Activated T-helper 1 cell treated with anti-CD3 and anti-CD28 coated beads, Interleukin-12 subunit alpha, Interleukin-12 subunit beta, Interleukin-2, Interleukin-4 antibody, amounts not matched to agents 30 ng/mL and 10 ng/mL and 1 ng/mL, durations not matched to agents 14 hours and 24 hours and 36 hours (primary cell): Measurements from ENCODE around the gene VWDE. TPM values are rescaled to one million over a fixed set of nuclear protein-coding genes. Genes with fewer than 3 reads are reported as not detected.
"Not testable (repeated sequence)": the region's sequence is repeated elsewhere in the genome, so short reads cannot be mapped to it uniquely, and the experiment has no call there.

Source experiments
- DNase-seq: peaks from one replicate; pipeline ENCODE4 v3.0.0; 2021; ENCODE audit warnings: low spot score
- H3K27ac Mint-ChIP-seq: one replicate; pipeline ENCODE4 v1.8.0; 2021; ENCODE audit warnings: mild to moderate bottlenecking, mixed read lengths
- H3K27me3 Mint-ChIP-seq: one replicate; pipeline ENCODE4 v1.8.0; 2022; ENCODE audit warnings: mild to moderate bottlenecking, moderate library complexity, mixed read lengths; ENCODE audit not compliant: insufficient read depth
- H3K36me3 Mint-ChIP-seq: one replicate; pipeline ENCODE4 v1.8.0; 2021; ENCODE audit warnings: low read depth, mixed read lengths
- H3K4me1 Mint-ChIP-seq: one replicate; pipeline ENCODE4 v1.8.0; 2021; ENCODE audit warnings: low read depth, mixed read lengths
- H3K4me3 Mint-ChIP-seq: one replicate; pipeline ENCODE4 v1.8.0; 2021; ENCODE audit warnings: mild to moderate bottlenecking, moderate library complexity, mixed read lengths
- H3K9me3 Mint-ChIP-seq: one replicate; pipeline ENCODE4 v1.8.0; 2021; ENCODE audit warnings: mixed read lengths
- intact Hi-C: fragments of 100-400 bp; cut with micrococcal nuclease; formaldehyde crosslinking; loops from one replicate; pipeline ENCODE4 v1.15.1; 2024
- total RNA-seq: library from RNA; stranded (reverse); gene quantifications from 2 replicates; pipeline ENCODE4 v1.2.3, GENCODE V29; 2022

VWDE gene
- total RNA-seq, result 1.6 and 1.7 TPM in 2 replicates

GRCh38 chr7:12403287-12404181 is at the start of gene VWDE:
Gene VWDE, minus strand, starts transcription at chr7:12403865. Its CDS starts 149 bp downstream, at chr7:12403716.
- Mint-ChIP-seq H3K4me3 (peak within 1 kb of the TSS; percentile 88), H3K27ac (peak within 1 kb of the TSS; percentile 69), H3K9me3 (peaks cover 6% of the 10 kb centered on the region), H3K36me3 (no peaks in the 10 kb centered on the region), H3K27me3 (peaks cover 25% of the 10 kb centered on the region), H3K4me1 (peaks cover 27% of the 10 kb centered on the region)
- intact Hi-C loops, result loop anchor here (2.0 kb wide), 3 partner anchors 15 to 193 kb away; partner anchors contain the start of gene TMEM106B
- peak; percentile 55 for DNase-seq

GRCh38 chr7:12453136-12453535 is 49.5 kb upstream of the VWDE start:
- H3K4me3 Mint-ChIP-seq, H3K36me3 Mint-ChIP-seq, H3K27me3 Mint-ChIP-seq, H3K9me3 Mint-ChIP-seq, H3K4me1 Mint-ChIP-seq, DNase-seq, intact Hi-C loops, H3K27ac Mint-ChIP-seq: not testable (repeated sequence)

GRCh38 chr7:12450615-12451014 is 47.0 kb upstream of the VWDE start:
- no peak overlapping the region for H3K27ac Mint-ChIP-seq
- H3K36me3 Mint-ChIP-seq, result no peaks in the 10 kb centered on the region
- intact Hi-C loops, result no loop called here
- no peaks in the 10 kb centered on the region for H3K4me1 Mint-ChIP-seq
- no peaks in the 10 kb centered on the region for H3K9me3 Mint-ChIP-seq
- peaks cover 7% of the 10 kb centered on the region for H3K27me3 Mint-ChIP-seq
- no peak for DNase-seq
- no peak overlapping the region for H3K4me3 Mint-ChIP-seq

- H3K9me3 Mint-ChIP-seq, result no peaks in the 10 kb centered on the region
- no peak overlapping the region for H3K4me3 Mint-ChIP-seq
- H3K36me3 Mint-ChIP-seq, result no peaks in the 10 kb centered on the region
- no peaks in the 10 kb centered on the region for H3K4me1 Mint-ChIP-seq
- H3K27ac Mint-ChIP-seq, result no peak overlapping the region
- no peak for DNase-seq
- H3K27me3 Mint-ChIP-seq, result peaks cover 9% of the 10 kb centered on the region
- intact Hi-C loops, result no loop called here
These were observed 41.1 kb upstream of the VWDE start for GRCh38 chr7:12444785-12445184.

GRCh38 chr7:12440229-12440628 is 36.6 kb upstream of the VWDE start:
- no peak for DNase-seq
- intact Hi-C loops, result no loop called here
- H3K4me3 Mint-ChIP-seq, result no peak overlapping the region
- H3K27ac Mint-ChIP-seq, result no peak overlapping the region
- H3K9me3 Mint-ChIP-seq, result no peaks in the 10 kb centered on the region
- H3K36me3 Mint-ChIP-seq, result no peaks in the 10 kb centered on the region
- H3K4me1 Mint-ChIP-seq, result no peaks in the 10 kb centered on the region
- H3K27me3 Mint-ChIP-seq, result peaks cover 5% of the 10 kb centered on the region

- H3K27me3 Mint-ChIP-seq, result peaks cover 5% of the 10 kb centered on the region
- DNase-seq, result no peak
- intact Hi-C loops, result no loop called here
- H3K27ac Mint-ChIP-seq, result no peak overlapping the region
- H3K9me3 Mint-ChIP-seq, result no peaks in the 10 kb centered on the region
- H3K4me1 Mint-ChIP-seq, result no peaks in the 10 kb centered on the region
- no peaks in the 10 kb centered on the region for H3K36me3 Mint-ChIP-seq
- H3K4me3 Mint-ChIP-seq, result no peak overlapping the region
These were observed 33.4 kb upstream of the VWDE start for GRCh38 chr7:12436896-12437535.

GRCh38 chr7:12436126-12436525 is 32.5 kb upstream of the VWDE start:
- Mint-ChIP-seq H3K4me3 (no peak overlapping the region), H3K9me3 (no peaks in the 10 kb centered on the region), H3K36me3 (no peaks in the 10 kb centered on the region), H3K4me1 (no peaks in the 10 kb centered on the region), H3K27me3 (peaks cover 5% of the 10 kb centered on the region), H3K27ac (no peak overlapping the region)
- intact Hi-C loops, result no loop called here
- no peak for DNase-seq

GRCh38 chr7:12434012-12434642 is 30.5 kb upstream of the VWDE start:
- H3K9me3 Mint-ChIP-seq, result no peaks in the 10 kb centered on the region
- H3K27me3 Mint-ChIP-seq, result peaks cover 2% of the 10 kb centered on the region
- no peaks in the 10 kb centered on the region for H3K4me1 Mint-ChIP-seq
- no peak for DNase-seq
- intact Hi-C loops, result loop anchor here (1.0 kb wide), 1 partner anchor 56 kb away; no protein-coding TSS in a partner anchor
- no peaks in the 10 kb centered on the region for H3K36me3 Mint-ChIP-seq
- H3K27ac Mint-ChIP-seq, result no peak overlapping the region
- H3K4me3 Mint-ChIP-seq, result no peak overlapping the region

- Mint-ChIP-seq H3K9me3 (no peaks in the 10 kb centered on the region), H3K36me3 (no peaks in the 10 kb centered on the region), H3K27me3 (peaks cover 2% of the 10 kb centered on the region), H3K27ac (no peak overlapping the region), H3K4me3 (no peak overlapping the region), H3K4me1 (no peaks in the 10 kb centered on the region)
- no peak for DNase-seq
- intact Hi-C loops, result no loop called here
These were observed 28.4 kb upstream of the VWDE start for GRCh38 chr7:12431886-12432556.

GRCh38 chr7:12425311-12425710 is 21.6 kb upstream of the VWDE start:
- H3K36me3 Mint-ChIP-seq, result no peaks in the 10 kb centered on the region
- DNase-seq, result no peak
- H3K4me1 Mint-ChIP-seq, result no peaks in the 10 kb centered on the region

GRCh38 chr7:12423997-12424745 is 20.5 kb upstream of the VWDE start:
- no peak overlapping the region for H3K27ac Mint-ChIP-seq
- H3K4me3 Mint-ChIP-seq, result no peak overlapping the region
- intact Hi-C loops, result no loop called here
- no peaks in the 10 kb centered on the region for H3K36me3 Mint-ChIP-seq
- no peaks in the 10 kb centered on the region for H3K9me3 Mint-ChIP-seq
- DNase-seq, result no peak
- no peaks in the 10 kb centered on the region for H3K4me1 Mint-ChIP-seq
- H3K27me3 Mint-ChIP-seq, result peaks cover 8% of the 10 kb centered on the region

More at GRCh38 chr7:12425311-12425710, 21.6 kb upstream of the VWDE start:
- peaks cover 8% of the 10 kb centered on the region for H3K27me3 Mint-ChIP-seq
- H3K9me3 Mint-ChIP-seq, result no peaks in the 10 kb centered on the region
- intact Hi-C loops, result no loop called here
- no peak overlapping the region for H3K27ac Mint-ChIP-seq
- H3K4me3 Mint-ChIP-seq, result no peak overlapping the region

GRCh38 chr7:12423355-12423996 is 19.8 kb upstream of the VWDE start:
- Mint-ChIP-seq H3K9me3 (no peaks in the 10 kb centered on the region), H3K36me3 (no peaks in the 10 kb centered on the region), H3K4me1 (no peaks in the 10 kb centered on the region), H3K27me3 (peaks cover 8% of the 10 kb centered on the region), H3K27ac (no peak overlapping the region), H3K4me3 (no peak overlapping the region)
- no peak for DNase-seq
- intact Hi-C loops, result no loop called here
